Liver (tissue), 9 donors: ENCODE data around the gene F12. TPM values are rescaled to one million over a fixed set of nuclear protein-coding genes. Genes with fewer than 3 reads are reported as not detected.

Source experiments
- DNase-seq: peaks from one replicate; pipeline ENCODE4 v3.0.0-alpha.2; 2017; ENCODE audit warnings: low spot score
- H3K27ac ChIP-seq, 2 donors: one replicate each; pipeline ENCODE4 v1.7.0; 2013; ENCODE audit warnings: inconsistent platforms in 2 of 2, low read length in 2 of 2, control low read depth in 1 of 2, low read depth in 1 of 2, mild to moderate bottlenecking in 1 of 2
- H3K27me3 ChIP-seq, 4 donors: one replicate each; pipeline versions ENCODE4 v1.6.1 to v1.7.0; 2013; ENCODE audit warnings: low read length in 3 of 4, inconsistent platforms in 1 of 4, mild to moderate bottlenecking in 1 of 4, moderate library complexity in 1 of 4; ENCODE audit not compliant: control insufficient read depth in 4 of 4, insufficient read depth in 4 of 4
- H3K36me3 ChIP-seq, 4 donors: one replicate each; pipeline versions ENCODE4 v1.6.1 to v1.7.0; 2013; ENCODE audit warnings: low read length in 3 of 4, mild to moderate bottlenecking in 3 of 4, low read depth in 1 of 4, moderate library complexity in 1 of 4; ENCODE audit not compliant: control insufficient read depth in 4 of 4, insufficient read depth in 3 of 4
- H3K4me1 ChIP-seq, 4 donors: one replicate each; pipeline versions ENCODE4 v1.6.1 to v1.7.0; 2013; ENCODE audit warnings: low read length in 3 of 4, mild to moderate bottlenecking in 3 of 4, moderate library complexity in 1 of 4; ENCODE audit not compliant: control insufficient read depth in 4 of 4, insufficient read depth in 4 of 4
- H3K4me3 ChIP-seq, 3 donors: one replicate each; pipeline versions ENCODE4 v1.6.1 to v1.7.0; 2013; ENCODE audit warnings: low read length in 3 of 3, control low read depth in 1 of 3, low read depth in 1 of 3, mild to moderate bottlenecking in 1 of 3
- H3K9ac ChIP-seq, 2 donors: one replicate each; pipeline ENCODE4 v1.7.0; 2013; ENCODE audit warnings: low read length in 2 of 2, mild to moderate bottlenecking in 2 of 2, moderate library complexity in 2 of 2, control low read depth in 1 of 2, low read depth in 1 of 2
- H3K9me3 ChIP-seq, 4 donors: one replicate each; pipeline versions ENCODE4 v1.6.1 to v1.7.0; 2013; ENCODE audit warnings: low read length in 3 of 4; ENCODE audit not compliant: control insufficient read depth in 4 of 4
- FOXA2 ChIP-seq: IDR thresholded peaks from 2 replicates; pipeline ENCODE4 v1.6.1; 2016; ENCODE audit warnings: antibody characterized with exemption
- GABPA ChIP-seq, 2 donors: IDR thresholded peaks in 1 of 2; conservative IDR thresholded peaks in 1 of 2; 2 replicates each; pipeline ENCODE4 v1.6.1; 2016; ENCODE audit warnings: antibody characterized with exemption in 2 of 2, mild to moderate bottlenecking in 1 of 2, moderate library complexity in 1 of 2
- HNF4G ChIP-seq: IDR thresholded peaks from 2 replicates; pipeline ENCODE4 v1.6.1; 2016; ENCODE audit warnings: antibody characterized with exemption
- JUND ChIP-seq, 2 donors: IDR thresholded peaks; 2 replicates each; pipeline ENCODE4 v1.6.1; 2016; ENCODE audit warnings: antibody characterized with exemption in 2 of 2
- RAD21 ChIP-seq, 2 donors: IDR thresholded peaks; 2 replicates each; pipeline ENCODE4 v1.6.1; 2016; ENCODE audit warnings: antibody characterized with exemption in 2 of 2, mild to moderate bottlenecking in 2 of 2
- SP1 ChIP-seq: IDR thresholded peaks from 2 replicates; pipeline ENCODE4 v1.6.1; 2018; ENCODE audit warnings: antibody characterized with exemption, mild to moderate bottlenecking
- TAF1 ChIP-seq: conservative IDR thresholded peaks from 2 replicates; pipeline ENCODE4 v1.6.1; 2016; ENCODE audit warnings: antibody characterized with exemption, mild to moderate bottlenecking
- YY1 ChIP-seq: IDR thresholded peaks from 2 replicates; pipeline ENCODE4 v1.6.1; 2016; ENCODE audit warnings: antibody characterized with exemption, mild to moderate bottlenecking
- WGBS: extraction: QIAGEN DNeasy Blood & Tissue Kit; methylation state at CpG from one replicate; pipeline ENCODE4 v1.1.7; 2013; 5-methylcytosine and 5-hydroxymethylcytosine counted together
- polyA plus RNA-seq, 2 donors: library from polyadenylated mRNA; stranded (reverse) in 1 of 2; unstranded in 1 of 2; fragments of 200-250 nt in 1 of 2; fragments of >200 nt in 1 of 2; fragmentation: Nextera tagmentation in 1 of 2; extraction: Ambion mirVana in 1 of 2; gene quantifications; one replicate each; pipeline versions ENCODE4 v1.2.1 to v1.2.3, GENCODE V29; 2013 to 2015
- total RNA-seq, 2 donors: library from RNA; depleted of rRNA; stranded (reverse); fragments of >200 nt; gene quantifications; one replicate each; pipeline ENCODE4 v1.2.3, GENCODE V29; 2014
- TF ChIP-seq, protein P1 (sequence below): IDR thresholded peaks from 2 replicates; pipeline ENCODE4 v1.6.1; 2016; ENCODE audit warnings: antibody characterized with exemption
- TF ChIP-seq, protein P2 (sequence below): IDR thresholded peaks from 2 replicates; pipeline ENCODE4 v1.6.1; 2016; ENCODE audit warnings: antibody characterized with exemption
- TF ChIP-seq, protein P3 (sequence below): IDR thresholded peaks from 2 replicates; pipeline ENCODE4 v1.6.1; 2016; ENCODE audit warnings: antibody characterized with exemption
- TF ChIP-seq, protein P4 (sequence below): IDR thresholded peaks from 2 replicates; pipeline ENCODE4 v1.6.1; 2016; ENCODE audit warnings: antibody characterized with exemption, mild to moderate bottlenecking
- donor health status: healthy.
- donor health status: healthy.
- donor health status: healthy.
- donor health status: healthy.
- donor health status: healthy.

Gene F12
- total and polyA plus RNA-seq, 4 donors, result 27.7 to 328 (median 275) TPM

DNA sequence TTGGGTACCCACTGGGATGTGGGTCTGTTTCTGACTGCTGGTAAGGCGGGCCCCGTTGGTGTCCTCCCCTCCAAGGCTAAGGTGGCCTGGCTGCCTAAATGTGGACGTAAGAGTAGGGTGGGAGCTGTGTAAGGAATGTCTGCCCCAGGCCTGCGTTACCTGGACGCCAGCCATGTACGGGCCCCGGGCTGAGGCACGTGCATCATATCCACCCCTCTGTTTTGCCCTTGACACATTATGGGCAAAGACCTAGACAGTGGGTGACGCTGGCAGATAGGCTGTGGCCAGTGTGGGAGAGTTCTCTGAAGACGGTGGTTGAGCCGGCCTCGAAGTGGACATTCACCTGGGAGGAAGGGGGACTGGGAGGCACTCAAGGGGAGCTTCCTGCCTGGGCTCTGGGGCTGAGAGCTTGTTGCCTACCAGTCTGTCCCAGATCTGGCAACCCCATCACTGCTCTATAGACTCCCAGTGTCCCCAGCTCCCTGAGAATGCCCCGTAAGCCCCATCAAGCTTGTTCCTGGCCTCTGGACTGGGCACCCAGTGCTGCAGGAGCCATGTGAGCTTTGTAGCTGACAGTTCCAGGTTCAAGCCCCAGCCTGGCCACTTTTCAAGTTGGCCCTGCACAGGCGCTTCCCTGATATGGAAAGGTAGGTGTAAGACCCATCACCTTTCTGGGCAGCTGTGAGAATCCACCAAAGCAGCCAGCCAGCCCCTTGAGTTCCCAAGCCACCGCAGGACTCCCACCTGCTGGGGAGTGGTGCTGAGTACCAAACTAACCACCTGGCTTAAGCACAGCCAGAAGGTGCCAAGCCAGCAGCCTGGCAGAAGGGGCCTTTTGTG, 34.0 kb upstream of the F12 start:
- Histone ChIP-seq H3K9me3 (no peaks in the 10 kb centered on the region), H3K4me1 (peaks cover 5 to 18% (median 9%) of the 10 kb centered on the region in 4 donors), H3K9ac (no peak overlapping the region), H3K36me3 (peaks cover 0 to 7% (median under 1%) of the 10 kb centered on the region in 4 donors), H3K4me3 (no peak overlapping the region), H3K27ac (no peak overlapping the region), H3K27me3 (no peaks in the 10 kb centered on the region)
- DNase-seq, result no peak
- 93% methylated on average over 15 of the region's 15 CpGs for WGBS
- TF ChIP-seq, protein P1, sequence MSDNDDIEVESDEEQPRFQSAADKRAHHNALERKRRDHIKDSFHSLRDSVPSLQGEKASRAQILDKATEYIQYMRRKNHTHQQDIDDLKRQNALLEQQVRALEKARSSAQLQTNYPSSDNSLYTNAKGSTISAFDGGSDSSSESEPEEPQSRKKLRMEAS, result no peak
- TF ChIP-seq FOXA2, result no peak
- TF ChIP-seq, protein P2, sequence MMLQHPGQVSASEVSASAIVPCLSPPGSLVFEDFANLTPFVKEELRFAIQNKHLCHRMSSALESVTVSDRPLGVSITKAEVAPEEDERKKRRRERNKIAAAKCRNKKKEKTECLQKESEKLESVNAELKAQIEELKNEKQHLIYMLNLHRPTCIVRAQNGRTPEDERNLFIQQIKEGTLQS, result no peak
- no peak for TF ChIP-seq RAD21 (IDR thresholded peaks at IDR 0.05)
- no peak for TF ChIP-seq HNF4G
- TF ChIP-seq, protein P3, sequence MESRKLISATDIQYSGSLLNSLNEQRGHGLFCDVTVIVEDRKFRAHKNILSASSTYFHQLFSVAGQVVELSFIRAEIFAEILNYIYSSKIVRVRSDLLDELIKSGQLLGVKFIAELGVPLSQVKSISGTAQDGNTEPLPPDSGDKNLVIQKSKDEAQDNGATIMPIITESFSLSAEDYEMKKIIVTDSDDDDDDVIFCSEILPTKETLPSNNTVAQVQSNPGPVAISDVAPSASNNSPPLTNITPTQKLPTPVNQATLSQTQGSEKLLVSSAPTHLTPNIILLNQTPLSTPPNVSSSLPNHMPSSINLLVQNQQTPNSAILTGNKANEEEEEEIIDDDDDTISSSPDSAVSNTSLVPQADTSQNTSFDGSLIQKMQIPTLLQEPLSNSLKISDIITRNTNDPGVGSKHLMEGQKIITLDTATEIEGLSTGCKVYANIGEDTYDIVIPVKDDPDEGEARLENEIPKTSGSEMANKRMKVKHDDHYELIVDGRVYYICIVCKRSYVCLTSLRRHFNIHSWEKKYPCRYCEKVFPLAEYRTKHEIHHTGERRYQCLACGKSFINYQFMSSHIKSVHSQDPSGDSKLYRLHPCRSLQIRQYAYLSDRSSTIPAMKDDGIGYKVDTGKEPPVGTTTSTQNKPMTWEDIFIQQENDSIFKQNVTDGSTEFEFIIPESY, result no peak
- TF ChIP-seq, protein P4, sequence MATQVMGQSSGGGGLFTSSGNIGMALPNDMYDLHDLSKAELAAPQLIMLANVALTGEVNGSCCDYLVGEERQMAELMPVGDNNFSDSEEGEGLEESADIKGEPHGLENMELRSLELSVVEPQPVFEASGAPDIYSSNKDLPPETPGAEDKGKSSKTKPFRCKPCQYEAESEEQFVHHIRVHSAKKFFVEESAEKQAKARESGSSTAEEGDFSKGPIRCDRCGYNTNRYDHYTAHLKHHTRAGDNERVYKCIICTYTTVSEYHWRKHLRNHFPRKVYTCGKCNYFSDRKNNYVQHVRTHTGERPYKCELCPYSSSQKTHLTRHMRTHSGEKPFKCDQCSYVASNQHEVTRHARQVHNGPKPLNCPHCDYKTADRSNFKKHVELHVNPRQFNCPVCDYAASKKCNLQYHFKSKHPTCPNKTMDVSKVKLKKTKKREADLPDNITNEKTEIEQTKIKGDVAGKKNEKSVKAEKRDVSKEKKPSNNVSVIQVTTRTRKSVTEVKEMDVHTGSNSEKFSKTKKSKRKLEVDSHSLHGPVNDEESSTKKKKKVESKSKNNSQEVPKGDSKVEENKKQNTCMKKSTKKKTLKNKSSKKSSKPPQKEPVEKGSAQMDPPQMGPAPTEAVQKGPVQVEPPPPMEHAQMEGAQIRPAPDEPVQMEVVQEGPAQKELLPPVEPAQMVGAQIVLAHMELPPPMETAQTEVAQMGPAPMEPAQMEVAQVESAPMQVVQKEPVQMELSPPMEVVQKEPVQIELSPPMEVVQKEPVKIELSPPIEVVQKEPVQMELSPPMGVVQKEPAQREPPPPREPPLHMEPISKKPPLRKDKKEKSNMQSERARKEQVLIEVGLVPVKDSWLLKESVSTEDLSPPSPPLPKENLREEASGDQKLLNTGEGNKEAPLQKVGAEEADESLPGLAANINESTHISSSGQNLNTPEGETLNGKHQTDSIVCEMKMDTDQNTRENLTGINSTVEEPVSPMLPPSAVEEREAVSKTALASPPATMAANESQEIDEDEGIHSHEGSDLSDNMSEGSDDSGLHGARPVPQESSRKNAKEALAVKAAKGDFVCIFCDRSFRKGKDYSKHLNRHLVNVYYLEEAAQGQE, result no peak
- no peak for TF ChIP-seq SP1
- TF ChIP-seq GABPA (IDR thresholded peaks at IDR 0.05 in 1 of 2, conservative IDR thresholded peaks at IDR 0.05 in 1 of 2), result no peak
- TF ChIP-seq TAF1, result no peak

DNA sequence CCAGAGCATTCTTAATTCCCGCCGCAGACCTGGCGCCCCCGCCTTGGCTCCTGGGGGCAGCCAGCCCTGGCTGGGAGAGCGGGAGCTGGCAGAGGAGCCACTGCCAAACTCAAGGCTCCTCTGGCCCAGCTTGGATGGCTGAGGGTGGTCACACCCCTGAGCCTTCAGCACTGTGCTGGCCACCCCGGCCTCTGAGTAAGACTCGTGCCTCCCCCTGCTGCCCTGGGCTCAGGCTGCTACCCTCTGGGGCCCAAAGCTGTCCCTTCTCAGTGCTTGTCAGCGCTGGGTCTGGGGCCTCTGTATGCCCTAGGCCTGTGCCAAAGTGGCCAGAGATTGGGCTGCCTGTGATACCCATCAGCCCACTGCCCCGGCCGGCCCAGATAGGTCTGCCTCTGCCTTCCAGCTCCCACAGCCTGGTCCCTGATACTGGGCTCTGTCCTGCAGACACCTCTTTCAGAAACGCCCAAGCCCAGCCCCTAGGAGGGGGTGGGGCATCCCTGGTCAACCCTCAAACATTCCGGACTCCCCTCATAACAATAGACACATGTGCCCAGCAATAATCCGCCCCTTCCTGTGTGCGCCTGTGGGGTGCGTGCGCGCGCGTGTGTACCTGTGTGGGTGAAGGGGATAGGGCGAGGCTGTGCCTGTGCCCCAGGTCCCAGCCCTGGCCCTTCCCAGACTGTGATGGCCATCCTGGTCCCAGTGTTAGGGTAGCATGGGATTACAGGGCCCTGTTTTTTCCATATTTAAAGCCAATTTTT, 32.9 kb upstream of the F12 start:
- H3K4me1 ChIP-seq, result peaks cover 5 to 12% (median 6%) of the 10 kb centered on the region in 4 donors
- no peak for DNase-seq
- 96% methylated on average over 20 of the region's 20 CpGs for WGBS

More for the DNA sequence above, 32.9 kb upstream of the F12 start:
- Histone ChIP-seq H3K9me3 (no peaks in the 10 kb centered on the region), H3K27me3 (no peaks in the 10 kb centered on the region), H3K9ac (no peak overlapping the region), H3K4me3 (no peak overlapping the region), H3K27ac (no peak overlapping the region), H3K36me3 (peaks cover 2 to 11% (median 6%) of the 10 kb centered on the region in 4 donors)
- TF ChIP-seq YY1, result no peak
- TF ChIP-seq FOXA2, result no peak
- TF ChIP-seq, protein P1, result no peak
- no peak for TF ChIP-seq JUND (IDR thresholded peaks at IDR 0.05)
